HepG2 (cell line): ENCODE data around the gene HEXIM1. TPM values are rescaled to one million over a fixed set of nuclear protein-coding genes. Genes with fewer than 3 reads are reported as not detected.

Experiments
- ATRX ChIP-seq: sonication (generic); formaldehyde crosslinking; IDR thresholded peaks from 2 replicates; pipeline ENCODE4 v1.4.0; 2020; ENCODE audit warnings: missing genetic modification reagents, borderline replicate concordance
- BRD4 ChIP-seq: sonication (generic); formaldehyde crosslinking; IDR thresholded peaks from 2 replicates; pipeline ENCODE4 v1.4.0; 2020; ENCODE audit warnings: missing genetic modification reagents
- CHD4 ChIP-seq: fragments of 200-600 bp; sonication (generic); IDR thresholded peaks from 2 replicates; pipeline ENCODE4 v1.7.0; 2017; ENCODE audit warnings: mild to moderate bottlenecking, low read length, borderline replicate concordance
- DNMT1 ChIP-seq: sonication (generic); formaldehyde crosslinking; IDR thresholded peaks from 2 replicates; pipeline ENCODE4 v1.5.1; 2020; ENCODE audit warnings: mild to moderate bottlenecking, missing genetic modification reagents
- HNRNPLL ChIP-seq: fragments of 200-400 bp; formaldehyde crosslinking; IDR thresholded peaks from 2 replicates; pipeline ENCODE4 v1.6.1; 2017; ENCODE audit warnings: mild to moderate bottlenecking, low read depth, low read length; ENCODE audit not compliant: poor library complexity, severe bottlenecking
- HOXD1 ChIP-seq: sonication (generic); formaldehyde crosslinking; IDR thresholded peaks from 2 replicates; pipeline ENCODE4 v1.5.0; 2020; ENCODE audit warnings: missing genetic modification reagents
- ISL2 ChIP-seq: sonication (generic); formaldehyde crosslinking; IDR thresholded peaks from 2 replicates; pipeline ENCODE4 v1.5.0; 2020; ENCODE audit warnings: missing genetic modification reagents
- KDM5A ChIP-seq: fragments of 200-600 bp; sonication (generic); IDR thresholded peaks from 2 replicates; pipeline ENCODE4 v1.7.0; 2018; ENCODE audit warnings: antibody characterized with exemption, mild to moderate bottlenecking, low read length, borderline replicate concordance
- NR2F2 ChIP-seq: IDR thresholded peaks from 2 replicates; pipeline ENCODE4 v1.6.1; 2012; ENCODE audit warnings: low read depth, inconsistent platforms, borderline replicate concordance
- PHF21A ChIP-seq: sonication (generic); formaldehyde crosslinking; IDR thresholded peaks from 2 replicates; pipeline ENCODE4 v1.5.0; 2020; ENCODE audit warnings: mild to moderate bottlenecking, missing genetic modification reagents
- RAD51 ChIP-seq: fragments of 450-650 bp; IDR thresholded peaks from 2 replicates; pipeline ENCODE4 v1.6.1; 2016; ENCODE audit warnings: borderline replicate concordance
- RBM39 ChIP-seq: fragments of 200-400 bp; formaldehyde crosslinking; IDR thresholded peaks from one replicate; pipeline ENCODE4 v1.6.1; 2018; ENCODE audit warnings: antibody characterized with exemption, mild to moderate bottlenecking, low read depth, low read length; ENCODE audit not compliant: poor library complexity, severe bottlenecking
- SMARCE1 ChIP-seq: fragments of 450-650 bp; IDR thresholded peaks from 2 replicates; pipeline ENCODE4 v1.6.1; 2017; ENCODE audit warnings: borderline replicate concordance
- SMYD3 ChIP-seq: sonication (generic); formaldehyde crosslinking; IDR thresholded peaks from 2 replicates; pipeline ENCODE4 v1.8.1; 2023; ENCODE audit warnings: mild to moderate bottlenecking, missing genetic modification reagents
- TARDBP ChIP-seq: sonication (generic); formaldehyde crosslinking; IDR thresholded peaks from 2 replicates; pipeline ENCODE4 v1.8.0; 2022; ENCODE audit warnings: mild to moderate bottlenecking, missing genetic modification reagents
- ZIK1 ChIP-seq: sonication (generic); formaldehyde crosslinking; IDR thresholded peaks from 2 replicates; pipeline ENCODE4 v1.5.0; 2020; ENCODE audit warnings: mild to moderate bottlenecking, low read depth, missing genetic modification reagents, borderline replicate concordance
- ZNF446 ChIP-seq: sonication (generic); formaldehyde crosslinking; IDR thresholded peaks from 2 replicates; pipeline ENCODE4 v1.5.0; 2020; ENCODE audit warnings: mild to moderate bottlenecking, missing genetic modification reagents
- ZNF543 ChIP-seq: sonication (generic); formaldehyde crosslinking; IDR thresholded peaks from 2 replicates; pipeline ENCODE4 v1.4.0; 2020; ENCODE audit warnings: mild to moderate bottlenecking, missing genetic modification reagents
- ZNF558 ChIP-seq: sonication (generic); formaldehyde crosslinking; IDR thresholded peaks from 2 replicates; pipeline ENCODE4 v1.9.0; 2022; ENCODE audit warnings: mild to moderate bottlenecking, missing genetic modification reagents, borderline replicate concordance
- ZNF782 ChIP-seq: sonication (generic); formaldehyde crosslinking; IDR thresholded peaks from 2 replicates; pipeline ENCODE4 v1.4.0; 2020; ENCODE audit warnings: missing genetic modification reagents, mild to moderate bottlenecking, borderline replicate concordance
- ZNF792 ChIP-seq: IDR thresholded peaks from 2 replicates; pipeline ENCODE4 v1.6.1; 2016
- polyA plus RNA-seq, 8 experiments: library from polyadenylated mRNA; depleted of rRNA in 3 of 8; stranded (reverse) in 7 of 8; unstranded in 1 of 8; fragments of >200 nt; fragmentation: Illumina TruSeq in 4 of 8; extraction: Trizol in 4 of 8; gene quantifications; 2 replicates each; pipeline versions ENCODE4 v1.2.1 to v1.2.3, GENCODE V29; 2011 to 2016; ENCODE audit warnings: low read depth in 4 of 8, missing spikeins in 1 of 8, mixed read lengths in 1 of 8; ENCODE audit not compliant: insufficient read depth in 1 of 8
- total RNA-seq, 5 experiments: library from RNA; depleted of rRNA; stranded (reverse); fragments of >200 nt; fragmentation: Illumina TruSeq; extraction: Trizol; gene quantifications; 2 replicates each; pipeline ENCODE4 v1.2.3, GENCODE V29; 2016; ENCODE audit warnings: low read depth in 1 of 5
- TF ChIP-seq, protein P1 (sequence below): sonication (generic); formaldehyde crosslinking; IDR thresholded peaks from 2 replicates; pipeline ENCODE4 v1.4.0; 2020; ENCODE audit warnings: missing genetic modification reagents
- TF ChIP-seq, protein P2 (sequence below): sonication (generic); formaldehyde crosslinking; IDR thresholded peaks from 2 replicates; pipeline ENCODE4 v1.8.0; 2022; ENCODE audit warnings: missing genetic modification reagents, mild to moderate bottlenecking, borderline replicate concordance
- TF ChIP-seq, protein P3 (sequence below): sonication (generic); formaldehyde crosslinking; IDR thresholded peaks from 2 replicates; pipeline ENCODE4 v1.5.0; 2020; ENCODE audit warnings: mild to moderate bottlenecking, missing genetic modification reagents
- TF ChIP-seq, protein P4 (sequence below): sonication (generic); formaldehyde crosslinking; IDR thresholded peaks from 2 replicates; pipeline ENCODE4 v1.9.0; 2021; ENCODE audit warnings: missing genetic modification reagents, mild to moderate bottlenecking, borderline replicate concordance

Gene HEXIM1
- total and polyA plus RNA-seq, 2 of the 13 experiments (the other 11 are each of a cell fraction or from before 2014, with no cell fraction given) = 10.5 to 16.6 TPM

DNA sequence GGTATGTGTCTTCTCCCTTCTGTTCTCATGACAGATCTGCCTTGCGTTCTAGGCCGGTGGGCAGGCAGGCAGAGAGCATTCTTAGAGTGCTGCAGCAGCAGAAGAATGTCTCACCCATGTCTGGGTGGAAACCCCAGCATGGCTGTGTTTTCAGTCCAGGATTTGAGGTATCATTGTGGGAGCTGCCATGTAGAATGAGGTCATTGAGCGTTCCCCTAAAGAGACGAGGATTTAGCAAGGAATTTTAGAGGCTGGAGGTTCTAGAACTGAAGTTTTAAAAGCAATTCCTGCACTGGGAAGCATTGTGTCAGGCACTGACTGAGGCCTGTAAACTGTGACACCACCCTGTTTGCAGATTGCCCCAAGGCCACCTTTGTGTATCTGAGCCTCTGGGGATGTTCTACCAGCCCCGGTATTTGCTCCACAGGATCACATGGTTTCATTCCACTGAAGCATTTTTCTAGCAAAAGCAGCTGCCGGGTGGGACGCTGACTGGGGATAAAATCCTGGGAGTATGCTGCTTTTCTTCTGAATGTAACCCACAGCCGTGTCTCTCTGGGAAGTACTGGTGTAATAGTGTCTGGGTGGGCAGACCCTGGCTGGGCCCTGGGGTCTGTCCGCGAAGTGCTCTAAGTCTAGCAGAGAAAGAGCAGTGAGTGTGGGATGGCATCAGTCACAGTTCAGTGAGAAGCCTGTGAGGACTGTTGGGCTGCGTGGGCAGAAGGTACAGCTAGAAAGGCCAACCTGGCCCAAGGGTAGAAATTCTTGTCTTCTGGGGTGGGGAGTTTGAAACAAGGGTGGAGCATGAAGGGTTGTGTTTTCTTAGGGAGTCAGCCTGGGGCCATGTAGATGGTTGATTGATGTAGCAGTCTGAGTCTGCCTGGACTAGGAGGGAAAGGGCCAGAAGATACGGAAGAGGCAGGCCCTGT lies 46.1 kb upstream of the HEXIM1 start (continued):
- peak; percentile 32; the same call in 1 of the 2 replicates for TF ChIP-seq ZNF792
- TF ChIP-seq, protein P1, sequence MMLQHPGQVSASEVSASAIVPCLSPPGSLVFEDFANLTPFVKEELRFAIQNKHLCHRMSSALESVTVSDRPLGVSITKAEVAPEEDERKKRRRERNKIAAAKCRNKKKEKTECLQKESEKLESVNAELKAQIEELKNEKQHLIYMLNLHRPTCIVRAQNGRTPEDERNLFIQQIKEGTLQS (CRISPR knock-in tag) = no peak
- no peak for TF ChIP-seq ZNF543 (CRISPR knock-in tag)
- TF ChIP-seq, protein P2, sequence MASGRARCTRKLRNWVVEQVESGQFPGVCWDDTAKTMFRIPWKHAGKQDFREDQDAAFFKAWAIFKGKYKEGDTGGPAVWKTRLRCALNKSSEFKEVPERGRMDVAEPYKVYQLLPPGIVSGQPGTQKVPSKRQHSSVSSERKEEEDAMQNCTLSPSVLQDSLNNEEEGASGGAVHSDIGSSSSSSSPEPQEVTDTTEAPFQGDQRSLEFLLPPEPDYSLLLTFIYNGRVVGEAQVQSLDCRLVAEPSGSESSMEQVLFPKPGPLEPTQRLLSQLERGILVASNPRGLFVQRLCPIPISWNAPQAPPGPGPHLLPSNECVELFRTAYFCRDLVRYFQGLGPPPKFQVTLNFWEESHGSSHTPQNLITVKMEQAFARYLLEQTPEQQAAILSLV (CRISPR knock-in tag) = 0 out of 2 replicates have a peak, but pooled peaks have one; percentile 34
- no peak for TF ChIP-seq CHD4
- peak; percentile 95 for TF ChIP-seq PHF21A (CRISPR knock-in tag)
- no peak for TF ChIP-seq BRD4 (CRISPR knock-in tag)
- TF ChIP-seq ATRX (CRISPR knock-in tag) = no peak; the same call in 1 of the 2 replicates
- 0 out of 2 replicates have a peak, but pooled peaks have one; percentile 15 for TF ChIP-seq ISL2 (CRISPR knock-in tag)
- TF ChIP-seq ZIK1 (CRISPR knock-in tag) = no peak
- TF ChIP-seq, protein P3, sequence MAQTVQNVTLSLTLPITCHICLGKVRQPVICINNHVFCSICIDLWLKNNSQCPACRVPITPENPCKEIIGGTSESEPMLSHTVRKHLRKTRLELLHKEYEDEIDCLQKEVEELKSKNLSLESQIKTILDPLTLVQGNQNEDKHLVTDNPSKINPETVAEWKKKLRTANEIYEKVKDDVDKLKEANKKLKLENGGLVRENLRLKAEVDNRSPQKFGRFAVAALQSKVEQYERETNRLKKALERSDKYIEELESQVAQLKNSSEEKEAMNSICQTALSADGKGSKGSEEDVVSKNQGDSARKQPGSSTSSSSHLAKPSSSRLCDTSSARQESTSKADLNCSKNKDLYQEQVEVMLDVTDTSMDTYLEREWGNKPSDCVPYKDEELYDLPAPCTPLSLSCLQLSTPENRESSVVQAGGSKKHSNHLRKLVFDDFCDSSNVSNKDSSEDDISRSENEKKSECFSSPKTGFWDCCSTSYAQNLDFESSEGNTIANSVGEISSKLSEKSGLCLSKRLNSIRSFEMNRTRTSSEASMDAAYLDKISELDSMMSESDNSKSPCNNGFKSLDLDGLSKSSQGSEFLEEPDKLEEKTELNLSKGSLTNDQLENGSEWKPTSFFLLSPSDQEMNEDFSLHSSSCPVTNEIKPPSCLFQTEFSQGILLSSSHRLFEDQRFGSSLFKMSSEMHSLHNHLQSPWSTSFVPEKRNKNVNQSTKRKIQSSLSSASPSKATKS (CRISPR knock-in tag) = no peak
- TF ChIP-seq HOXD1 (CRISPR knock-in tag) = 0 out of 2 replicates have a peak, but pooled peaks have one; percentile 48
- no peak for TF ChIP-seq RAD51
- TF ChIP-seq ZNF558 (CRISPR knock-in tag) = no peak
- no peak for TF ChIP-seq SMARCE1
- no peak for TF ChIP-seq ZNF782 (CRISPR knock-in tag)
- TF ChIP-seq, protein P4, sequence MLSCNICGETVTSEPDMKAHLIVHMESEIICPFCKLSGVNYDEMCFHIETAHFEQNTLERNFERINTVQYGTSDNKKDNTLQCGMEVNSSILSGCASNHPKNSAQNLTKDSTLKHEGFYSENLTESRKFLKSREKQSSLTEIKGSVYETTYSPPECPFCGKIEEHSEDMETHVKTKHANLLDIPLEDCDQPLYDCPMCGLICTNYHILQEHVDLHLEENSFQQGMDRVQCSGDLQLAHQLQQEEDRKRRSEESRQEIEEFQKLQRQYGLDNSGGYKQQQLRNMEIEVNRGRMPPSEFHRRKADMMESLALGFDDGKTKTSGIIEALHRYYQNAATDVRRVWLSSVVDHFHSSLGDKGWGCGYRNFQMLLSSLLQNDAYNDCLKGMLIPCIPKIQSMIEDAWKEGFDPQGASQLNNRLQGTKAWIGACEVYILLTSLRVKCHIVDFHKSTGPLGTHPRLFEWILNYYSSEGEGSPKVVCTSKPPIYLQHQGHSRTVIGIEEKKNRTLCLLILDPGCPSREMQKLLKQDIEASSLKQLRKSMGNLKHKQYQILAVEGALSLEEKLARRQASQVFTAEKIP (CRISPR knock-in tag) = no peak
- no peak for TF ChIP-seq NR2F2
- TF ChIP-seq TARDBP (CRISPR knock-in tag) = no peak
- no peak for TF ChIP-seq HNRNPLL
- TF ChIP-seq ZNF446 (CRISPR knock-in tag) = no peak
- TF ChIP-seq RBM39 = no peak
- no peak for TF ChIP-seq KDM5A
- TF ChIP-seq SMYD3 (CRISPR knock-in tag) = no peak
- no peak for TF ChIP-seq DNMT1 (CRISPR knock-in tag)
